Measurements from ENCODE around the gene CLDN11. TPM values are rescaled to one million over a fixed set of nuclear protein-coding genes. Genes with fewer than 3 reads are reported as not detected.

The CLDN11 gene
- total RNA-seq, 1 experiment from 2014 or later: 8.7 TPM

- no TSS peak for BruUV-seq (replicated peaks)
- TF ChIP-seq CTCF (IDR thresholded peaks at IDR 0.05; ENCODE audit: unreplicated experiment): no peak
- Mint-ChIP-seq H3K27me3 (ENCODE audit: unreplicated experiment) (no peaks in the 10 kb centered on the region), H3K4me3 (ENCODE audit: low read depth, unreplicated experiment) (no peak overlapping the region), H3K9me3 (ENCODE audit: low read depth, unreplicated experiment) (no peaks in the 10 kb centered on the region), H3K36me3 (ENCODE audit: insufficient read depth, unreplicated experiment) (peaks cover 11% of the 10 kb centered on the region), H3K4me1 (ENCODE audit: low read depth, unreplicated experiment) (peaks cover 8% of the 10 kb centered on the region), H3K27ac (ENCODE audit: unreplicated experiment) (no peak overlapping the region)
- no peak for DNase-seq
- intact Hi-C loops (cut with micrococcal nuclease; ENCODE audit: unreplicated experiment): loop anchor here (10.0 kb wide), 1 partner anchor 652 kb away; the partner anchor contains the start of genes ACTRT3 and TERC
- CTCF ChIA-PET: interaction anchor here (1.0 to 10.5 kb wide), 3 partner anchors 21 to 395 kb away, joined by 3 to 168 read pairs (median 3); no protein-coding TSS in a partner anchor
Observed at GRCh38 chr3:170417090-170417489, 1.6 kb upstream of the CLDN11 start.

GRCh38 chr3:170419557-170420087 is 954 bp downstream of the CLDN11 start:
- no peak overlapping the region for H3K27ac Mint-ChIP-seq (ENCODE audit: unreplicated experiment)

GRCh38 chr3:170420307-170420821 is 1.7 kb downstream of the CLDN11 start:
- CTCF ChIA-PET: no interaction called here
- no peak for TF ChIP-seq CTCF (IDR thresholded peaks at IDR 0.05; ENCODE audit: unreplicated experiment)
- Mint-ChIP-seq H3K4me1 (ENCODE audit: low read depth, unreplicated experiment) (peaks cover 8% of the 10 kb centered on the region), H3K36me3 (ENCODE audit: insufficient read depth, unreplicated experiment) (peaks cover 11% of the 10 kb centered on the region), H3K27me3 (ENCODE audit: unreplicated experiment) (no peaks in the 10 kb centered on the region), H3K4me3 (ENCODE audit: low read depth, unreplicated experiment) (no peak overlapping the region), H3K27ac (ENCODE audit: unreplicated experiment) (no peak overlapping the region), H3K9me3 (ENCODE audit: low read depth, unreplicated experiment) (no peaks in the 10 kb centered on the region)
- DNase-seq: no peak
- BruUV-seq (replicated peaks): no TSS peak
- intact Hi-C loops (cut with micrococcal nuclease; ENCODE audit: unreplicated experiment): no loop called here

More at GRCh38 chr3:170419557-170420087, 954 bp downstream of the CLDN11 start:
- H3K4me1 Mint-ChIP-seq (ENCODE audit: low read depth, unreplicated experiment): peaks cover 8% of the 10 kb centered on the region
- no peak for DNase-seq
- no peaks in the 10 kb centered on the region for H3K9me3 Mint-ChIP-seq (ENCODE audit: low read depth, unreplicated experiment)
- no peak for TF ChIP-seq CTCF (IDR thresholded peaks at IDR 0.05; ENCODE audit: unreplicated experiment)
- no peak overlapping the region for H3K4me3 Mint-ChIP-seq (ENCODE audit: low read depth, unreplicated experiment)
- peaks cover 11% of the 10 kb centered on the region for H3K36me3 Mint-ChIP-seq (ENCODE audit: insufficient read depth, unreplicated experiment)
- CTCF ChIA-PET: interaction anchor here (0.6 to 10.5 kb wide), 2 partner anchors 26 to 392 kb away, joined by 6 to 168 read pairs; no protein-coding TSS in a partner anchor
- intact Hi-C loops (cut with micrococcal nuclease; ENCODE audit: unreplicated experiment): loop anchor here (10.0 kb wide), 1 partner anchor 655 kb away; the partner anchor contains the start of genes ACTRT3 and TERC
- no peaks in the 10 kb centered on the region for H3K27me3 Mint-ChIP-seq (ENCODE audit: unreplicated experiment)
- BruUV-seq (replicated peaks): no TSS peak

- H3K4me1 Mint-ChIP-seq (ENCODE audit: low read depth, unreplicated experiment): peaks cover 14% of the 10 kb centered on the region
- no peak overlapping the region for H3K4me3 Mint-ChIP-seq (ENCODE audit: low read depth, unreplicated experiment)
- DNase-seq: no peak
- no peaks in the 10 kb centered on the region for H3K27me3 Mint-ChIP-seq (ENCODE audit: unreplicated experiment)
- no peak for TF ChIP-seq CTCF (IDR thresholded peaks at IDR 0.05; ENCODE audit: unreplicated experiment)
- H3K27ac Mint-ChIP-seq (ENCODE audit: unreplicated experiment): no peak overlapping the region
- BruUV-seq (replicated peaks): no TSS peak
- CTCF ChIA-PET: no interaction called here
- intact Hi-C loops (cut with micrococcal nuclease; ENCODE audit: unreplicated experiment): no loop called here
- H3K36me3 Mint-ChIP-seq (ENCODE audit: insufficient read depth, unreplicated experiment): peaks cover 11% of the 10 kb centered on the region
- no peaks in the 10 kb centered on the region for H3K9me3 Mint-ChIP-seq (ENCODE audit: low read depth, unreplicated experiment)
Observed at GRCh38 chr3:170421111-170421641, 2.5 kb downstream of the CLDN11 start.

All from Calu3 (cell line).